GM12892 (cell line): ENCODE data around the gene TMED9.

ENCODE experiments used
- POLR2A ChIP-seq: IDR thresholded peaks from 2 replicates; pipeline ENCODE4 v1.6.1; 2011; ENCODE audit warnings: low read depth, low read length, control low read depth
- POLR2AphosphoS5 ChIP-seq: IDR thresholded peaks from 2 replicates; pipeline ENCODE4 v1.6.1; 2011; ENCODE audit warnings: low read depth, low read length, control low read depth
- TAF1 ChIP-seq: IDR thresholded peaks from 2 replicates; pipeline ENCODE4 v1.6.1; 2011; ENCODE audit warnings: low read depth, mild to moderate bottlenecking, control low read depth, low read length, borderline replicate concordance

DNA sequence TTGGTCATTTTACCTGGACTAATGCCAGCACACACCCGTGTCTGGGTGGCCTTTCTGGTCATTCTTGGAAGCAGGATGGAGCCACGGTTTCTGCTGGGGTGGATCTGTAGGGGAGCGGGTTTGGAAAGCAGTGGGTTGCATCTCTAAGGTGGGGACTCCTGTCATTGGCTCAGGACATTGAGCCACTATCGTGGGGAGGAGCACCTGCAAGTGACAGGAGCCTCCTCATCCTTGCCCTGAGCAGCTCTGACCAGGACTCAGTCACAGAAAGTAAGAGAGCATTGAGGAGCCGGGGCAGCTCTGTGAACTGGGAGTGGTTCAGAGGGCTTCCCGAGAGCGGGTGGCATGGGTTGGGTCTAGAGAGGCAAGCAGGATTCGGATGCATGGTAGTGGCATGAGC lies 11.6 kb downstream of the TMED9 start:
- TF ChIP-seq POLR2A (no peak), POLR2AphosphoS5 (no peak), TAF1 (no peak)
